GM19238 (cell line): ENCODE results near the gene GPM6B.

Experiments used
- DNase-seq: peaks from one replicate; pipeline ENCODE4 v3.0.0; 2011; ENCODE audit warnings: low spot score; ENCODE audit not compliant: insufficient read length

GPM6B gene

GRCh38 chrX:13816643-13817627 lies at the start of gene GPM6B:
Gene GPM6B, minus strand, starts transcription at chrX:13817093. Its CDS starts 189 bp downstream, at chrX:13816904.
- no peak for DNase-seq

DNA sequence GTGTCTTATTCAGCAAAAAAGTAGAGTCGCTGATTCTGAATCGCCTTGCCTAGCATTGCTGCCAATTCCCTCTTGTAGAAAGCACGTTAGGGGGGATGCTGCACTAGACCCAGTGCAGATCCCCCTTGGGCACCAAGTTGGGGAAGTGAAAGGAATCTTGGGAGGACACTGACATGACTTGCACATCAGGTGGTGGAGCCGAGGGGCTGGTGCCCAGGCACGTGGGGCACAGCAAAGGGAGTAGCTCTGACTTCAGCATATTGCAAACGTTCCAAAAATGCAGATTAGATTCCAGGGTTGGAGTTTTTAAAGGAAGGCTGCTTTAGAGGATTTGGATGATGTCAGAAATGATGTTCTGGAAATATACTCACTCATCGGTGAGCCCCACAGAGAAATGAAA lies 47.4 kb upstream of the GPM6B start:
- no peak for DNase-seq

GRCh38 chrX:13863324-13863723 lies 46.4 kb upstream of the GPM6B start:
- DNase-seq, result no peak

DNA sequence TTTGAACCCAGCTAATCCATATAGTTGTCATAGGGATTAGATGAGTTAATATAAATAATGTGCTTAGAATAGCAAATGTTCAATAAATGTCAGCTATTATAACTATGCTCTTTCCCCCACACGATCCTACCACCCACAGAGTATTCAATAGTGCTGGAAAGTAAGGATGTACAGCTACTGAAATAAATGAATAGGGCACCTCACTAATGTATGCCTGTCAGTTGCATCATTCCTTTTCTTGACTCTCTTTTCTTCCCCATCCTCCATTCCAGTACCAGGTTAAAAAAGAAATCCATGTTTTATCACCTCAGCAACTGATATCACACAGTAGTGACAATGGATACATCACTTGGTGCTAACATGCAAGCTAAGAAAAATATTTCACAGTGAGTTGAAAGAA lies 42.8 kb upstream of the GPM6B start:
- DNase-seq, result no peak

DNA sequence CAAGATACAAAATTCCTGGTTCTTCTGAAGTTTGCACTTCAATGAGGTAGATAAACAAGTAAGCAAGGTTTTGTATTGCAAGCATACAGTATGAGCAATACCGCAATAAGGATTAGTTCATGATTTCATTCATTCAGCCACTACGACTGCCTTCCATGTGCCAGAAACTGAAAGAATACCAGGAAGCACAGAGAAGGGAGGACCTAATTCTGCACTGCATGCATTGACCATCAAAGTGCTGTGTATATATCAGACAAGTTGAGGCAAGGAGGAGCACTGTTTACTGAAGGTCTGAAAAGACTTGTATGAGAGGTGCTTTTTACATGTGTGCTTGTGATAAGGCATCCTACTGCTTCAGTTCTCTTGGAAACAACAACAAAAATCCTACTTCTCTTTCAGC lies 40.9 kb upstream of the GPM6B start:
- no peak for DNase-seq

GRCh38 chrX:13855689-13856450 lies 39.0 kb upstream of the GPM6B start:
- DNase-seq, result no peak

GRCh38 chrX:13854003-13854402 lies 37.1 kb upstream of the GPM6B start:
- DNase-seq, result no peak

DNA sequence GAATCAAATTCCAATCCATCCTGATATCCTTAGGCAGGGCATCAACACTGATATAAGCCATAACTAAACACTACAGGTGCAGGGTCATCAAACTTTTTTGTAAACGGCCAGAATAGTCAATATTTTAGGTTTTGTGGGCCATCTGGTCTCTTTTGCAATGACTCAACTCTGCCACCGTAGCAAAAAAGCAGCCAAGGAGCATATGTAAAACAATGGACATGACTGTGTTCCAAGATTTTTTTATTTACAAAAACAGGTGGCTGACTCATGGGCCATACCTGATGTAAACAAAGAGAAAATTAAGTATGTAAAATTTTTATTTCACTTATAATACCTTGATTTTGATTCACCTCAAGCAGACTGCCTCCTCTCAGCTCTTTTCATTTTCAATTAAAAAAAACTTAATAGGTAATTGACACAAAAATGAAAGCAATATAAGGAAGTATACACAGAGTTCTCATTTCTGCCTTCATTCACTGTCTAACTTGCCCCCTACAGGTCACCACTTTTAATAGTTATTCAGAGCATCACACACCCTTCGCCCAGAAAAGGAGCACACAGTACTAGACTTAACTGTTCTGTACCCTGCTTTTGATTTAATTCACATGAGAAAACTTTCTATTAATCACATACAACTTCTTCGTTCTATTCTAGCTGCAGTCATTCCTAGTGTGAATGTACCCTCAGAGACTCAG lies 35.3 kb upstream of the GPM6B start:
- DNase-seq, result peak; percentile 5

- no peak for DNase-seq
Measured at GRCh38 chrX:13845721-13846378, 29.0 kb upstream of the GPM6B start.

GRCh38 chrX:13843150-13843721 lies 26.3 kb upstream of the GPM6B start:
- DNase-seq, result no peak

- no peak for DNase-seq
Measured at GRCh38 chrX:13840121-13840520, 23.2 kb upstream of the GPM6B start.

- no peak for DNase-seq
Measured at GRCh38 chrX:13837290-13837745, 20.4 kb upstream of the GPM6B start.

GRCh38 chrX:13836575-13836974 lies 19.7 kb upstream of the GPM6B start:
- DNase-seq, result no peak

DNA sequence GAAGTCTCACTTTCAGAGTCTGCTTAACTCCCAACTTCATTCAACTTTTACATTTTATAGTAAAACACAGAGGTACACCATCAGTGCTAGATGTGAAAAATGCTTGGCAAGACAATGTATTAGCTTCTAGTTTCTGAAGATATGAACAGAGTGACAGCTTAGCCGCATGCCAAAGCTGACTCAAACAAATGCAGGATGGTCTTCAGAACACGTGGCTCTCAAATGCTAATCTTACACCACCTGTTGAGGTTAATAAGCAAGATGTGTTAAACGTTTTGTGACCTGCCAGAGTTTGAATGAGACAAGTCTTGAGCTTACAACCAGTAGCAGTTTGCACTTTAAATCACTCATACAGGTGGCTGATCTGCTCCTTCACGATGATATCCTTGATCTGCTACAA lies 18.9 kb upstream of the GPM6B start:
- no peak for DNase-seq

- no peak for DNase-seq
Measured at GRCh38 chrX:13834355-13834754, 17.5 kb upstream of the GPM6B start.

- DNase-seq, result no peak
Measured at GRCh38 chrX:13829983-13830382, 13.1 kb upstream of the GPM6B start.

DNA sequence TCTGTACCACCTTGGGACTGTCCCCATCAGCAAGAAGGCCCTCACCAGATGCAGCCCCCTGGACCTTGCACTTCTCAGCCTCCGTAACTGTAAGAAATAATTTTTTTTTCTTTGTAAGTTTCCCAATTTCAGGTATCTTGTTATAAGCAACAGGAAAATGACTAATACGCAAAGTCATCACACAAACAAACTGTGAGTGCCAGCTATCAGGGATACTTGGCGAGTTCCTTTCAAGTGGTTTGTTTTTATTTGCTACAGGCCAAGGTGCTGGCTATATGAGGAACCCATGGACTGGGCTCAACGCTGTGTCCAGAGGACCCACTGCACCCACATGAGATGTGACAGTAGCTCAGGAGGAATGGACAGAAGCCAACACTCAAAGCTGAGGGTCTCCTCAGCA lies 11.5 kb upstream of the GPM6B start:
- DNase-seq, result no peak

GRCh38 chrX:13827298-13828090 lies 10.6 kb upstream of the GPM6B start:
- DNase-seq, result no peak

GRCh38 chrX:13826770-13827169 lies 9.9 kb upstream of the GPM6B start:
- DNase-seq, result no peak

GRCh38 chrX:13825178-13825762 lies 8.4 kb upstream of the GPM6B start:
- DNase-seq, result no peak
